ENCODE data around the gene LIN54.

LIN54 gene

DNA sequence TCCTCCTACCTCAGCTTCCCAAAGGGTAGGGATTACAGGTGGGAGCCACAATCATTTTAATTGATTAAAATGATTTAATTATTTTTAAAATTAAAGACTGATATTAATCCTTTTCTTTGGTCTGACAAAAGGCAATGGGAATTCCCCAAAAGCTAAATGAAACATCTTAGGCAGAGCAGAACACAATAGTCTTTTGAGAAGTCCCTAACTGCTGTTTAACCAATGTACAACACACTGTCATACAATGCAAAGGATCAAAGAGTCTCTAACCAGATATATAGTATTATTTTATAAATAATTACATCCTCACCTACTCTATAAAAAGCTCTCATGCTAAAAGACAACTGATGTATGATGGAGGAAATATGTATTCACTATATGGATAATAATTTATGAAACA lies 63.1 kb downstream of the LIN54 start:
- CTCF ChIA-PET = no interaction called here
- TF ChIP-seq, protein P1, sequence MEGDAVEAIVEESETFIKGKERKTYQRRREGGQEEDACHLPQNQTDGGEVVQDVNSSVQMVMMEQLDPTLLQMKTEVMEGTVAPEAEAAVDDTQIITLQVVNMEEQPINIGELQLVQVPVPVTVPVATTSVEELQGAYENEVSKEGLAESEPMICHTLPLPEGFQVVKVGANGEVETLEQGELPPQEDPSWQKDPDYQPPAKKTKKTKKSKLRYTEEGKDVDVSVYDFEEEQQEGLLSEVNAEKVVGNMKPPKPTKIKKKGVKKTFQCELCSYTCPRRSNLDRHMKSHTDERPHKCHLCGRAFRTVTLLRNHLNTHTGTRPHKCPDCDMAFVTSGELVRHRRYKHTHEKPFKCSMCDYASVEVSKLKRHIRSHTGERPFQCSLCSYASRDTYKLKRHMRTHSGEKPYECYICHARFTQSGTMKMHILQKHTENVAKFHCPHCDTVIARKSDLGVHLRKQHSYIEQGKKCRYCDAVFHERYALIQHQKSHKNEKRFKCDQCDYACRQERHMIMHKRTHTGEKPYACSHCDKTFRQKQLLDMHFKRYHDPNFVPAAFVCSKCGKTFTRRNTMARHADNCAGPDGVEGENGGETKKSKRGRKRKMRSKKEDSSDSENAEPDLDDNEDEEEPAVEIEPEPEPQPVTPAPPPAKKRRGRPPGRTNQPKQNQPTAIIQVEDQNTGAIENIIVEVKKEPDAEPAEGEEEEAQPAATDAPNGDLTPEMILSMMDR (IDR thresholded peaks at IDR 0.05; ENCODE audit: insufficient read depth, low read length, missing control alignments) = no peak

DNA sequence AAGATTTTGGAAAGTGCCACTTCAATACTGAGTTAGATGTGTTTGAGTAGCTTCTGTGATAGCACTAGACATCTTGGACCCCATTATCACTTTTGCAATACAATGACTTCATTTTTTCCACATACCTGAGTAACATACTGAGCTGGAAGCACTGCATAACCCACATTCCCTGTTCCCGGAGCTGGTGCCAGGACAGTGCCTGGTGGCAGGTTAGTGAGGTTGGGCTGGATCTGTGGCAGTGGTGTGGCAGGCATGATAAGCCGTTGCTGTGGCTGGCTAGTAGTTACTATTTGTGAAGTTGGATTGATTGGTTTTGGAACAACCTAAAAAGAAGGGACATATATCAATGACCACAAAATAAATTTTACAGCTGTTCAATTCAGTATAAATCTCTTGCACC lies 71.2 kb downstream of the LIN54 start:
- no peak overlapping the region for H3K4me3 ChIP-seq (ENCODE audit: low read depth, low read length)
- CTCF ChIA-PET = no interaction called here
- DNase-seq (ENCODE audit: low read depth, low spot score) = no peak
- TF ChIP-seq, protein P1 (IDR thresholded peaks at IDR 0.05; ENCODE audit: insufficient read depth, low read length, missing control alignments) = no peak
- POLR2A ChIA-PET = interaction anchor here (0.8 kb wide), 1 partner anchor 96 kb away, joined by 3 read pairs; the partner anchor contains the start of gene COPS4

More for the DNA sequence above, 63.1 kb downstream of the LIN54 start:
- no peak for DNase-seq (ENCODE audit: low read depth, low spot score)
- POLR2A ChIA-PET = no interaction called here
- H3K4me3 ChIP-seq (ENCODE audit: low read depth, low read length) = no peak overlapping the region

GRCh38 chr4:82934441-82934840 lies 76.2 kb downstream of the LIN54 start:
- no peak for DNase-seq (ENCODE audit: low read depth, low spot score)
- ChIA-PET POLR2A (no interaction called here), CTCF (no interaction called here)
- H3K4me3 ChIP-seq (ENCODE audit: low read depth, low read length) = no peak overlapping the region
- TF ChIP-seq, protein P1 (IDR thresholded peaks at IDR 0.05; ENCODE audit: insufficient read depth, low read length, missing control alignments) = no peak

- ChIA-PET POLR2A (no interaction called here), CTCF (no interaction called here)
- TF ChIP-seq, protein P1 (IDR thresholded peaks at IDR 0.05; ENCODE audit: insufficient read depth, low read length, missing control alignments) = no peak
Measured at GRCh38 chr4:82930848-82931755, 79.5 kb downstream of the LIN54 start.

DNA sequence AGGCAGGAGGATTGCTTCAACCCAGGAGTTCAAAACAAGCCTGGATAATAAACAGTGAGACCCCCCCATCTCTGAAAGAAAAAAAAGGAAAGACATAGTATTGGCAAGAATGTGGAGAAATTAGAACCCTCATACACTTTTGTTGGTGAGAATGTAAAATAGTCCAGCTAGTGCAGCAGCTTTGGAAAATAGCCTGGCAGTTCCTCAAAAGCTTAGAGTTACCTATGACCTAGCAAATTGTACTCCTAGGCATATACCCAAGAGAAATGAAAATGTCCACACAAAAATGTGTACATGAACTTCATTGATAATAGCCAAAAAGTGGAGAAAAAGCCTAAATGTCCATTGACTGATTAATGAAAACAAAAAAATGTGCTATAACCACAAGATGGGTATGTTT lies 88.8 kb downstream of the LIN54 start:
- DNase-seq (ENCODE audit: low read depth, low spot score) = no peak
- TF ChIP-seq, protein P1 (IDR thresholded peaks at IDR 0.05; ENCODE audit: insufficient read depth, low read length, missing control alignments) = no peak
- CTCF ChIA-PET = no interaction called here
- POLR2A ChIA-PET = no interaction called here
- no peak overlapping the region for H3K4me3 ChIP-seq (ENCODE audit: low read depth, low read length)

More at GRCh38 chr4:82930848-82931755, 79.5 kb downstream of the LIN54 start:
- no peak overlapping the region for H3K4me3 ChIP-seq (ENCODE audit: low read depth, low read length)
- no peak for DNase-seq (ENCODE audit: low read depth, low spot score)

- TF ChIP-seq, protein P1 (IDR thresholded peaks at IDR 0.05; ENCODE audit: insufficient read depth, low read length, missing control alignments) = no peak
- ChIA-PET CTCF (no interaction called here), POLR2A (no interaction called here)
Measured at GRCh38 chr4:82919386-82919785, 91.2 kb downstream of the LIN54 start.

More at GRCh38 chr4:82919386-82919785, 91.2 kb downstream of the LIN54 start:
- no peak for DNase-seq (ENCODE audit: low read depth, low spot score)
- H3K4me3 ChIP-seq (ENCODE audit: low read depth, low read length) = no peak overlapping the region
